NCI-H748 (cell line): ENCODE data around the gene WDR37.
A peak's percentile ranks its signal among the peaks of the same experiment; 100 is the strongest.
"Not testable (repeated sequence)": the region's sequence is repeated elsewhere in the genome, so short reads cannot be mapped to it uniquely, and the experiment has no call there.

Source experiments
- DNase-seq: peaks from one replicate; lab custom pipeline; 2025; ENCODE audit not compliant: unreplicated experiment; lab: John Stamatoyannopoulos, UW

WDR37 gene

GRCh38 chr10:1056326-1057105 is at the start of gene WDR37:
Gene WDR37, plus strand, starts transcription at chr10:1056385. Its CDS starts 15,771 bp downstream, at chr10:1072156.
- peak; percentile 81 for DNase-seq

- DNase-seq = no peak
Measured at GRCh38 chr10:1006573-1006972, 49.6 kb upstream of the WDR37 start.

GRCh38 chr10:1007583-1007982 is 48.6 kb upstream of the WDR37 start:
- no peak for DNase-seq

GRCh38 chr10:1009071-1009494 is 47.1 kb upstream of the WDR37 start:
- DNase-seq = no peak

- DNase-seq = not testable (repeated sequence)
Measured at GRCh38 chr10:1009947-1010346, 46.2 kb upstream of the WDR37 start.

- no peak for DNase-seq
Measured at GRCh38 chr10:1010703-1011102, 45.5 kb upstream of the WDR37 start.

- DNase-seq = no peak
Measured at GRCh38 chr10:1011696-1012095, 44.5 kb upstream of the WDR37 start.

GRCh38 chr10:1015688-1016087 is 40.5 kb upstream of the WDR37 start:
- no peak for DNase-seq

- DNase-seq = no peak
Measured at GRCh38 chr10:1019362-1019761, 36.8 kb upstream of the WDR37 start.

GRCh38 chr10:1020460-1020859 is 35.7 kb upstream of the WDR37 start:
- DNase-seq = no peak

- no peak for DNase-seq
Measured at GRCh38 chr10:1020958-1021357, 35.2 kb upstream of the WDR37 start.

GRCh38 chr10:1022413-1022812 is 33.8 kb upstream of the WDR37 start:
- no peak for DNase-seq

GRCh38 chr10:1024103-1024502 is 32.1 kb upstream of the WDR37 start:
- DNase-seq = no peak

- DNase-seq = no peak
Measured at GRCh38 chr10:1025683-1026082, 30.5 kb upstream of the WDR37 start, which contains the start of gene IDI2. Gene IDI2, minus strand, starts transcription at chr10:1025859. Its CDS starts 1,136 bp downstream, at chr10:1024723.

- DNase-seq = no peak
Measured at GRCh38 chr10:1026578-1026977, 29.6 kb upstream of the WDR37 start.

GRCh38 chr10:1029838-1030237 is 26.3 kb upstream of the WDR37 start:
- no peak for DNase-seq

- DNase-seq = no peak
Measured at GRCh38 chr10:1033601-1034000, 22.6 kb upstream of the WDR37 start.

- no peak for DNase-seq
Measured at GRCh38 chr10:1034758-1035157, 21.4 kb upstream of the WDR37 start.

- no peak for DNase-seq
Measured at GRCh38 chr10:1035201-1035600, 21.0 kb upstream of the WDR37 start.

- DNase-seq = no peak
Measured at GRCh38 chr10:1036341-1036791, 19.8 kb upstream of the WDR37 start.

GRCh38 chr10:1037098-1037497 is 19.1 kb upstream of the WDR37 start:
- no peak for DNase-seq

- DNase-seq = not testable (repeated sequence)
Measured at GRCh38 chr10:1038769-1039168, 17.4 kb upstream of the WDR37 start.

GRCh38 chr10:1040133-1040532 is 16.1 kb upstream of the WDR37 start:
- DNase-seq = no peak
